Measurements from ENCODE around the gene GIMAP6.
"Not testable (repeated sequence)": the region's sequence is repeated elsewhere in the genome, so short reads cannot be mapped to it uniquely, and the experiment has no call there.

The GIMAP6 gene

GRCh38 chr7:150579979-150580637 is 52.1 kb downstream of the GIMAP6 start:
- not testable (repeated sequence) for DNase-seq
